ENCODE data around the gene BTBD1.
"Not testable (repeated sequence)": the region's sequence is repeated elsewhere in the genome, so short reads cannot be mapped to it uniquely, and the experiment has no call there.

Gene BTBD1

GRCh38 chr15:83094583-83094982, 27.5 kb upstream of the BTBD1 start:
- no peak for DNase-seq (ENCODE audit: low read depth in 3 of 3)

- DNase-seq (ENCODE audit: low read depth in 3 of 3) = no peak
Observed at GRCh38 chr15:83092309-83092976, 25.4 kb upstream of the BTBD1 start.

GRCh38 chr15:83091965-83092308, 24.9 kb upstream of the BTBD1 start:
- not testable (repeated sequence) for DNase-seq (ENCODE audit: low read depth in 3 of 3)

- DNase-seq (ENCODE audit: low read depth in 3 of 3) = no peak
Observed at GRCh38 chr15:83090465-83090864, 23.4 kb upstream of the BTBD1 start.

- no peak for DNase-seq (ENCODE audit: low read depth in 3 of 3)
Observed at GRCh38 chr15:83088876-83089275, 21.8 kb upstream of the BTBD1 start.

GRCh38 chr15:83087576-83087975, 20.5 kb upstream of the BTBD1 start:
- DNase-seq (ENCODE audit: low read depth in 3 of 3) = no peak

GRCh38 chr15:83085864-83086552, 19.0 kb upstream of the BTBD1 start:
- DNase-seq (ENCODE audit: low read depth in 3 of 3) = not testable (repeated sequence)

GRCh38 chr15:83085461-83085860, 18.4 kb upstream of the BTBD1 start:
- DNase-seq (ENCODE audit: low read depth in 3 of 3) = not testable (repeated sequence)

GRCh38 chr15:83082730-83083386, 15.8 kb upstream of the BTBD1 start:
- DNase-seq (ENCODE audit: low read depth in 3 of 3) = no peak

- no peak for DNase-seq (ENCODE audit: low read depth in 3 of 3)
Observed at GRCh38 chr15:83081256-83082014, 14.4 kb upstream of the BTBD1 start.

GRCh38 chr15:83078712-83079111, 11.7 kb upstream of the BTBD1 start:
- no peak for DNase-seq (ENCODE audit: low read depth in 3 of 3)

- DNase-seq (ENCODE audit: low read depth in 3 of 3) = no peak
Observed at GRCh38 chr15:83077491-83078230, 10.6 kb upstream of the BTBD1 start.

GRCh38 chr15:83069211-83069642, 2.2 kb upstream of the BTBD1 start:
- peak in 1 of 3 experiments; percentile 9 for DNase-seq (ENCODE audit: low read depth in 3 of 3)

- DNase-seq (ENCODE audit: low read depth in 3 of 3) = no peak
Observed at GRCh38 chr15:83068054-83068453, 1.0 kb upstream of the BTBD1 start.

GRCh38 chr15:83067638-83067962, 548 bp upstream of the BTBD1 start:
- no peak for DNase-seq (ENCODE audit: low read depth in 3 of 3)

- DNase-seq (ENCODE audit: low read depth in 3 of 3) = no peak
Observed at GRCh38 chr15:83066034-83066733, 868 bp downstream of the BTBD1 start.

- DNase-seq (ENCODE audit: low read depth in 3 of 3) = no peak
Observed at GRCh38 chr15:83065431-83065830, 1.6 kb downstream of the BTBD1 start.

GRCh38 chr15:83064859-83065258, 2.2 kb downstream of the BTBD1 start:
- DNase-seq (ENCODE audit: low read depth in 3 of 3) = no peak

- DNase-seq (ENCODE audit: low read depth in 3 of 3) = no peak
Observed at GRCh38 chr15:83063551-83063950, 3.5 kb downstream of the BTBD1 start.

GRCh38 chr15:83062768-83063180, 4.3 kb downstream of the BTBD1 start:
- no peak for DNase-seq (ENCODE audit: low read depth in 3 of 3)

GRCh38 chr15:83061680-83062079, 5.4 kb downstream of the BTBD1 start:
- no peak for DNase-seq (ENCODE audit: low read depth in 3 of 3)

Measured in stimulated activated CD4-positive, alpha-beta T cell treated with anti-CD3 and anti-CD28 coated beads, TNF-alpha, amount 100 ng/mL, for 24 hours (primary cell).